NCI-H446 treated with DMSO at 0.1 percent for 48 hours (cell line): Measurements from ENCODE around the gene ZCCHC24.
"Not testable (repeated sequence)": the region's sequence is repeated elsewhere in the genome, so short reads cannot be mapped to it uniquely, and the experiment has no call there.

ENCODE experiments used
- DNase-seq: peaks from one replicate; lab custom pipeline; 2025; lab: John Stamatoyannopoulos, UW

The ZCCHC24 gene

GRCh38 chr10:79345241-79346011, 100.0 kb downstream of the ZCCHC24 start:
- DNase-seq: no peak

- DNase-seq: no peak
Measured at GRCh38 chr10:79344502-79345195, 100.8 kb downstream of the ZCCHC24 start.

- DNase-seq: no peak
Measured at GRCh38 chr10:79342811-79343561, 102.4 kb downstream of the ZCCHC24 start.

GRCh38 chr10:79342295-79342761, 103.1 kb downstream of the ZCCHC24 start:
- DNase-seq: no peak

GRCh38 chr10:79340646-79341244, 104.7 kb downstream of the ZCCHC24 start:
- no peak for DNase-seq

- DNase-seq: no peak
Measured at GRCh38 chr10:79339266-79339665, 106.2 kb downstream of the ZCCHC24 start.

GRCh38 chr10:79337783-79338469, 107.5 kb downstream of the ZCCHC24 start:
- DNase-seq: not testable (repeated sequence)

- DNase-seq: no peak
Measured at GRCh38 chr10:79336739-79337138, 108.7 kb downstream of the ZCCHC24 start.

- DNase-seq: no peak
Measured at GRCh38 chr10:79336276-79336675, 109.1 kb downstream of the ZCCHC24 start.

GRCh38 chr10:79335470-79336235, 109.8 kb downstream of the ZCCHC24 start:
- DNase-seq: no peak

GRCh38 chr10:79335094-79335469, 110.3 kb downstream of the ZCCHC24 start:
- no peak for DNase-seq

DNA sequence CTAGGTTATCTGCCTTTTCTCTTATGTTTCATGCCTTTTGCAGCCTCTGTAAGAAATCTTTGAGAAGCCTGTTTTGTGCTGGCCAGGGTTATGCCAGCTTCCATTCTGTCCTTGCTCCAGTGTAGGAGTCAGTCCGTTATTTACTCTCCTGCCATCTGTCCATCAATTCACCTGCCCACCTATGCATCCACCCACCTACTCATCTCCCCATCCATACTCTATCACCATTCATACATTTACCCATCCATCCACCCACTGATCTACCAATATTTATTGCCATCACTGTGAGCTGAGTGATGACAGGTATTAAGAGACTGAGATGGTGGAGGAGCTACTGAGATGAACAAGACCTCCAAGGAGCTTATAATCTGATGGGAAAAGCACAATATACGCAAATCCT, 110.9 kb downstream of the ZCCHC24 start:
- DNase-seq: no peak

- no peak for DNase-seq
Measured at GRCh38 chr10:79333513-79333912, 111.9 kb downstream of the ZCCHC24 start.

- not testable (repeated sequence) for DNase-seq
Measured at GRCh38 chr10:79332610-79333315, 112.7 kb downstream of the ZCCHC24 start.
